Right atrium auricular region (tissue), 2 donors: ENCODE data around the gene MOCOS. TPM values are rescaled to one million over a fixed set of nuclear protein-coding genes. Genes with fewer than 3 reads are reported as not detected.

Experiments
- DNase-seq: peaks from one replicate; pipeline ENCODE4 v3.0.0-alpha.2; 2019; ENCODE audit warnings: low spot score
- H3K27ac ChIP-seq, 2 donors: fragments of 200-600 bp; sonication (generic); 1 replicate in 1 of 2; 2 replicates in 1 of 2; pipeline ENCODE4 v1.5.1; 2016 to 2019
- H3K27me3 ChIP-seq, 2 donors: fragments of 200-600 bp; sonication (generic); one replicate each; pipeline versions ENCODE4 v1.5.1 to v1.6.0; 2017 to 2019
- H3K36me3 ChIP-seq: fragments of 200-600 bp; sonication (generic); one replicate; pipeline ENCODE4 v1.5.1; 2016
- H3K4me1 ChIP-seq, 2 donors: fragments of 200-600 bp; sonication (generic); one replicate each; pipeline versions ENCODE4 v1.5.1 to v1.6.0; 2017 to 2019
- H3K4me3 ChIP-seq, 2 donors: fragments of 200-600 bp; sonication (generic); 1 replicate in 1 of 2; 2 replicates in 1 of 2; pipeline ENCODE4 v1.5.1; 2017 to 2019; ENCODE audit warnings: mild to moderate bottlenecking in 1 of 2, moderate library complexity in 1 of 2
- H3K9me3 ChIP-seq, 2 donors: fragments of 200-600 bp; sonication (generic); one replicate each; pipeline ENCODE4 v1.5.1; 2019
- CTCF ChIP-seq, 2 donors: fragments of 200-600 bp; sonication (generic); IDR thresholded peaks; one replicate each; pipeline ENCODE4 v1.5.1; 2019; ENCODE audit warnings: antibody characterized with exemption in 2 of 2
- total RNA-seq, 2 donors: library from RNA; depleted of rRNA; stranded (reverse); fragments of >200 nt; gene quantifications; one replicate each; pipeline ENCODE4 v1.1.0, GENCODE V29; 2016

MOCOS gene
- total RNA-seq, 2 donors from 2014 or later, result 0.11 to 0.51 TPM

GRCh38 chr18:36264283-36264682 lies 77.0 kb downstream of the MOCOS start:
- DNase-seq, result no peak
- H3K4me3 ChIP-seq, result no peak overlapping the region
- TF ChIP-seq CTCF (IDR thresholded peaks at IDR 0.05), result no peak
- no peaks in the 10 kb centered on the region for H3K9me3 ChIP-seq
- H3K4me1 ChIP-seq, result no peaks in the 10 kb centered on the region
- no peaks in the 10 kb centered on the region for H3K27me3 ChIP-seq
- H3K36me3 ChIP-seq, result no peaks in the 10 kb centered on the region
- no peak overlapping the region for H3K27ac ChIP-seq

- H3K36me3 ChIP-seq, result no peaks in the 10 kb centered on the region
- no peaks in the 10 kb centered on the region for H3K9me3 ChIP-seq
- H3K27me3 ChIP-seq, result no peaks in the 10 kb centered on the region
- no peak overlapping the region for H3K4me3 ChIP-seq
- no peaks in the 10 kb centered on the region for H3K4me1 ChIP-seq
- DNase-seq, result no peak
- no peak overlapping the region for H3K27ac ChIP-seq
- TF ChIP-seq CTCF (IDR thresholded peaks at IDR 0.05), result no peak
These were observed 77.7 kb downstream of the MOCOS start for GRCh38 chr18:36265015-36265414.

GRCh38 chr18:36269157-36269556 lies 81.9 kb downstream of the MOCOS start:
- no peak for TF ChIP-seq CTCF (IDR thresholded peaks at IDR 0.05)
- Histone ChIP-seq H3K9me3 (no peaks in the 10 kb centered on the region), H3K27ac (no peak overlapping the region), H3K4me1 (no peaks in the 10 kb centered on the region), H3K4me3 (no peak overlapping the region), H3K27me3 (no peaks in the 10 kb centered on the region), H3K36me3 (no peaks in the 10 kb centered on the region)
- no peak for DNase-seq

GRCh38 chr18:36271153-36271552 lies 83.9 kb downstream of the MOCOS start:
- no peaks in the 10 kb centered on the region for H3K9me3 ChIP-seq
- H3K36me3 ChIP-seq, result no peaks in the 10 kb centered on the region
- TF ChIP-seq CTCF (IDR thresholded peaks at IDR 0.05), result no peak
- no peak overlapping the region for H3K27ac ChIP-seq
- H3K27me3 ChIP-seq, result no peaks in the 10 kb centered on the region
- no peaks in the 10 kb centered on the region for H3K4me1 ChIP-seq
- DNase-seq, result no peak
- H3K4me3 ChIP-seq, result no peak overlapping the region

- no peaks in the 10 kb centered on the region for H3K4me1 ChIP-seq
- no peaks in the 10 kb centered on the region for H3K27me3 ChIP-seq
- no peak overlapping the region for H3K27ac ChIP-seq
- no peak for DNase-seq
- no peak overlapping the region for H3K4me3 ChIP-seq
- no peaks in the 10 kb centered on the region for H3K9me3 ChIP-seq
- no peaks in the 10 kb centered on the region for H3K36me3 ChIP-seq
- TF ChIP-seq CTCF (IDR thresholded peaks at IDR 0.05), result no peak
These were observed 86.0 kb downstream of the MOCOS start for GRCh38 chr18:36273347-36273746.

GRCh38 chr18:36274083-36274715 lies 86.9 kb downstream of the MOCOS start:
- no peak for DNase-seq
- Histone ChIP-seq H3K9me3 (no peaks in the 10 kb centered on the region), H3K36me3 (no peaks in the 10 kb centered on the region), H3K27me3 (no peaks in the 10 kb centered on the region), H3K4me1 (no peaks in the 10 kb centered on the region), H3K27ac (no peak overlapping the region), H3K4me3 (no peak overlapping the region)
- no peak for TF ChIP-seq CTCF (IDR thresholded peaks at IDR 0.05)
